ENCODE measurements around the gene ADGRD2.

ADGRD2 gene

DNA sequence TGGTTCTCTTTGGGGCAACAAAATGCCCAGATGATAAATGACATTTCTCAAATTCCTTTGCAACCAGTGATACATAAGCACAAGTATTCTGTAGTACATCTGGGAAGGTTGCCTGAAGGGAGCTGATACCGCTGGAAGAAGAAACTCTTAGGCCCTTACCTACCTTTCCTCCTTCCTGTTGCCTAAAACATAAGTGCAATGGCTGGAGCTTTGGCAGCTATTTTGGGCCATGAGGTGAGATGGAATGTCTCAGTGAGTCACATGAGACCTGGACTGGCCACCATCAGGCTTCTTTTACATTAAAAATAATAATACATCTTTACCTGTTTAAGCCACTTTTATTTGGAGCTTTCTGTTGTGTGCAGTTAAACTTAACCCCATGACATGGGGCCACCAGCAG, 11.2 kb upstream of the ADGRD2 start:
- no peak for DNase-seq

DNA sequence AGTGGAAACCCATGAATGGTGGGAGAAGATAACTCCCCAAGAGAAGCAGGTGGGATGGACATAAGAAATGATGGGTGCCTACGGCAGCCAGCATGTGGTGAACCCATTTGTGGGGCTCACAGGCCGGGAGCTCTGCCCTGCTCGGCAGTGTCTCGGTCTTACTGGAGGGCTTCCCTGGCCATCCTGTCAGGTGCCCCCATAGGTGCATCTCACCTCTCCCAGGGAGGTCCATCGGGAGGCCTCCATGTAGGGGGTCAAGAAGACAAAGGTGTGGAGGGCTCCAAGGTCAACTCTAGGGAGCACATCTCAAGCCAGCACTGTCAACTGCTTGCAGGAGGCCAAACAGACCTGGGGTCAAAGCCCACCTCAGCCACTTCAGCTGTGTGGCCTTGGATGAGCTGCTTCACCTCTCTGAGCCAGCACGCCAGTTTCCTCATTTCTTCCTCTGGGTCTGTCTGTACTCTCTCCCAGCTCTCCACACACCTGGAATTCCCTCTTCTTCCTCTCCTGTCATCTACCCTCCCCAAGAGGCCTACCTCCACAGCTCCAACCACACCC, 10.5 kb upstream of the ADGRD2 start:
- DNase-seq = no peak

DNA sequence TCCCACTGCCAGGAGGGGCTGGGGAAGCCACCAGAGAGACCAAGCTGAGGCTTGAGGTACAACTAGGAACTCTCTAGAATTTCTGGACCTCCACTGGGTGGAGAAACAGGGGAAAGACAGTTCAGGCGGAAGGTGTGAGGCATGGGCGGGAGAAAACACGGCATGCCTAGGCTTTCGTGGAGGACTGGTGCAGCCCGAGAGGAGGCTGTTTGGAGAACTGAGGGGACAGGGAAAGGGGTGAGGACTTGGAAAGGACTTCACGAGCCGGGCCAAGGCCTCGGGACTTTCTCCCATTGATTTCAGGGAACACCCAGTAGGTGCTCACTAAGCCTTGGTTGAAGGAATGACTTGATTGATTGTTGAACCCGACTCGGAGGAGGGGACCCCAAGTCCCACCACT, 9.5 kb upstream of the ADGRD2 start:
- DNase-seq = no peak

DNA sequence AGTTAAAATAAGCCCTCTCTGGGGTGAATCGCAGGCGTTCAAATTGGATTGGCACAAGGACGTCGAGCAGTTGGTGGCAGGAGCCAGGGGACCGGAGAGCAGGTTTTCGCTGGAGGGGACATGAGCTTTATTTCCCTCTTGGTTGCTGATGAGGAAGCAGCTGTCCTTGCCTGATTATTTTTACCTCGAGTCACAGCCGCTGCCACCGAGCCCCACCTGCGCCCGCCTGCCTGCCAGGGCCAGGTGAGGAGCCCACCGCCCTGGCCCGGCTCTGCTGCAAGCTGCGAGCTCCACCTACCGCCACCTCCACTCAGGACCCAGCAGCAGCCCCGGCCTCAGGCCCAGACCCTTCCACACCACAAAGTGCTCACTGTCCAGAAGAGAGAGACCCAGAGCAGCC, 9.0 kb upstream of the ADGRD2 start:
- no peak for DNase-seq

DNA sequence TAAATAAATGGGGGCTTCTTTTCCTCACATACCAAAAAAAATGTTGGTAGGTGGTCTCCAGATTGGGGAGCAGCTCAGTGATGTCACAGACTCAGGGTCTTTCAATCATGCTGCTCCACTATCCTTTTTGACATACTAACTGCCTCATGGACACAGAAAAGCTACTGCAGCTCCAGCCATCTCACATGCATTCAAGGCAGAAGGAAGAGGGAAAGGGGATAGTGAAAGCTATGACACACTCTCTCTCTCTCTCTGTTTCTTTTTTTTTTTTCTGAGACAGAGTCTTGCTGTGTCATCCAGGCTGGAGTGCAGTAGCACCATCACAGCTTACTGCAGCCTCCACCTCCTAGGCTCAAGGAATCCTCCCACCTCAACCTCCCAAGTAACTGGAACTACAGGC, 7.9 kb upstream of the ADGRD2 start:
- no peak for DNase-seq

DNA sequence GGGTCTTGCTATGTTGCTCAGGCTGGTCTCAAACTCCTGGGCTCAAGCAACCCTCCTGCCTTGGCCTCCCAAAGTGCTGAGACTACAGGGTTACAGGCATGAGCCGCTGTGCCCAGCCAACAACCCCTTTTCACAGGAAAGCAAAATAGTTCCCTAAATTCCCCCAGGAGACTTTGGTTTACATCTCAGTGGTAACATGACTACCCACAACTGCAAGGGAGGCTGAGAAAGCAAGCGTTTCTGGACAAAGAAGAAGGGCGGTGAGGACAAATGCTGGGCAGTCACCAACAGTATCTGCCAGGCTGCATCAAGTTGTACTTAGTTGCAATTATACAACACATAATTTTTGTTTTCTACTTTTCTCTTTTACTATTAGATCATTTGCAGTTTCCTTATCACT, 7.4 kb upstream of the ADGRD2 start:
- DNase-seq = no peak

GRCh38 chr9:124443625-124444024, 6.6 kb upstream of the ADGRD2 start:
- DNase-seq = no peak

GRCh38 chr9:124444166-124444565, 6.1 kb upstream of the ADGRD2 start:
- DNase-seq = no peak

DNA sequence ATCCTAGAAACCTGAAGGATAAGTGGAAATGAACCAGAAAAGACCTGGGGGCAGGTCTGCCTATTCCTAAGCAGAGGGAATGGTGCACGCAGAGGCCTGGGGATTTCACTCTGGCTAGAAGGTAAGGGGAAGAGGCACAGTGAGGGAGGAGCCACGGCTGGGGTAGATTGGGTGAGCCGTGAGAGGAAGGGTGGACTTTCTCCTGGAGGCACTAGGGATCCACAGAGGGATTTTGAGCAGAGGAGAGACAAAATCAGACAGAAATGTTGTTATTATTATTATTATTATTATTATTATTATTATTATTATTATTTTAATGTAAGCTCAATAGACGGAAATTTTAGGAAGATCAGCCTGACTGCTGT, 3.0 kb upstream of the ADGRD2 start:
- no peak for DNase-seq

- DNase-seq = no peak
Measured at GRCh38 chr9:124448019-124448418, 2.2 kb upstream of the ADGRD2 start.

DNA sequence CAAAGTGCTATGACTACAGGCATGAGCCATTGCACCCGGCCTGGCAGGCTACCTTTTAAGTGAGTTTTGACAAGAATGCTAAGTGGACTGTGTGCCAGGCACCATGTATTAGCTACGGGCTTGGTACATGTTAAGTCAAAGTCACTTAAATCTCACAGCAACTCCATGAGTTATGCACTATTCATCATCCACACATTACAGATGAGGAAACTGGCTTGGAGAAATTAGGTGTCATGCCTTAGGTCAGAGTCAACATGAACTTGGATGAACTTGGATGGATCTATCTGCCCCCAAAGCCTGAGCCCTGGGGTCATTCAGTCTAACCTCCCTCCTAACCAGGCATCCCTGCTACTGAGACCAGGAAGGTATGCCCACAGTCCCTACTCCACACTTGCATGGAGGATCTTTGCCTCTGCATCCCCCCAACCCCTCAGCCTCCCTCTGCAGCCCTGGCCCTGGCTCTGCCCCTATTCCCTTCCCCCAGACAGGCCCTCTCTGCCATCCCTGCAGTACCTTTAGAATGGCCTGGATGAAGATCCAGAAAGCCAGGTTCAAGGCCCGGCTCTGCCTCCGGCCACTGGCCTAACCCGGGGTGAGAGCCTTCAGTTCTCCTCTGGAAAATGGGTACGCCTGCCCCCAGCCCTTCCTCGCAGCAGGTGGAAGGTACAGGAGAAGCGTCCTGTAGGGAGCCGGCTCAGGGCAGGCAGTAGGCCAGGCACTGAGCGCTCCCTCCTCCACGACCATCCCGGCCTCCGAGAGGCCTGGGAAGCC, 685 bp upstream of the ADGRD2 start:
- no peak for DNase-seq

- DNase-seq = no peak
Measured at GRCh38 chr9:124450931-124451661, 845 bp downstream of the ADGRD2 start.

- no peak for DNase-seq
Measured at GRCh38 chr9:124452326-124452725, 2.1 kb downstream of the ADGRD2 start.

GRCh38 chr9:124452841-124453585, 2.8 kb downstream of the ADGRD2 start:
- DNase-seq = no peak

GRCh38 chr9:124453586-124454191, 3.4 kb downstream of the ADGRD2 start:
- DNase-seq = no peak

DNA sequence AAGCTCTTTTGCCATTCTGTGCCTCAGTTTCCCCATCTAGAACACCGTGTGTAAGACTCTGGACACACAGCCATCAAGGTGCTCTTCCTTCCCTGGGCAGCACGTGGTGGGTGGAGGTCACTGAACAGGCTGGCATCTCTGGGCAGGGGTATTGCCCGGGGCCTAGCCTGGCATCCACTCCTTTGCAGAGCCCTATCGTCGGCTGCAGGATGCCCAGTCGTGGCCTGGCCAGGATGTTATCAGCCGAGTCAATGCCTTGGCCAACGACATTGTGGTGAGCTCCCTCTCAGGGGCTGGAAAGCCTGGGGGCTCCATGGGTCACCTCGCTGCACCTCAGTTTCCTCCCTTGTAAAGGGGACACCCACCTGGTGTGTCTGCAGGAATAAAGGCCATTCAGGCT, 4.0 kb downstream of the ADGRD2 start:
- no peak for DNase-seq

DNA sequence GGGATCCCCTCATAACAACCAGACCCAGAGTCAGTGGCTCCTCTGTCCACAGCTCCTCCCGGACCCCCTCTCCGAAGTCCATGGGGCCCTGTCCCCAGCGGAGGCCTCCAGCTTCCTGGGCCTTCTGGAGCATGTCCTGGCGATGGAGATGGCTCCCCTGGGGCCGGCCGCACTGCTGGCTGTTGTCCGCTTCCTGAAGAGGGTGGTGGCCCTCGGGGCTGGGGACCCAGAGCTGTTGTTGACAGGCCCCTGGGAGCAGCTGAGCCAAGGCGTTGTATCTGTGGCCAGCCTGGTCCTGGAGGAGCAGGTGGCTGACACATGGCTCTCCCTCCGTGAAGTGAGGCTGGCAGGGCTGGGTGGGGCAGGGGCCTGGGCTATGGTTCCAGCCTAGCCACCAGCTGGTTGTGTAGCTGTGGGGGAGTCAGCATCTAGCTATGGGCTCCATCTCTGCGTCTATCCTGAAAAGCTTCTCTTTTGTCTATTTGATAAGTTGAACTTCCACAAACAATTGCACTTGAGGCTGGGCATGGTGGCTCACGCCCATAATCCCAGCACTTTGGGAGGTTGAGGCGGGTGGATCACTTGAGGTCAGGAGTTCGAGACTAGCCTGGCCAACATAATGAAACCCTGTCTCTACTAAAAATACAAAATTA, 4.7 kb downstream of the ADGRD2 start:
- no peak for DNase-seq

GRCh38 chr9:124455820-124456219, 5.6 kb downstream of the ADGRD2 start:
- DNase-seq = no peak

- no peak for DNase-seq
Measured at GRCh38 chr9:124456341-124457078, 6.3 kb downstream of the ADGRD2 start.

GRCh38 chr9:124457079-124457886, 7.0 kb downstream of the ADGRD2 start:
- no peak for DNase-seq

DNA sequence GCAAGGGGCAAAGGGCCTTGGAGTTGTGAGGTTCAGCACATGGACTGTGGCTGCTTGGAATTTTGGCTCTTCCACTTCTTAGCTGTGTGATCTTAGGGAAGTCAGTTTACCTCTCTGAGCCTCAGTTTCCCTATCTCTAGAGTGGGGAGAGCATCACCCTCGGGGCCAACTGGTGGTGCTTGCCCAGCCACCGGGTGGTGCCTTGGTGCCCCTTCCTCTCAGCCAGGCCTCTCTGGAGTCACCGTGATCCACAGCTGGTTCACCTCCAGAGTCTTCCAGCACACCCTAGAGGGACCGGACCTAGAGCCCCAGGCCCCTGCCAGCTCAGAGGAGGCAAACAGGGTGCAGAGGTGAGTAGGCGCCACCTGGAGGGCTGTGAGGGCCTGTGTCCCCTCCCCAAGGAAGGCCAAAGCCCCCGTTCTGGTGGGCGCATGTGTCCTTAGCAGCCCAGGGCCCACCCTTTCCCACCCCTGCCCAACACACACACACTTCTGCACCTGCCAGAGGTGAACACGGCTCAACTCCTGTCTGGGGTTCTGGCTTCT, 7.7 kb downstream of the ADGRD2 start:
- DNase-seq = no peak

Data from CD4-positive, alpha-beta T cell treated with Interferon alpha-2 for 1 hour (primary cell).